HG03378 (cell line): ENCODE data around the gene CACNA1C.

ENCODE experiments used
- ATAC-seq: cut with Tn5 transposase; IDR thresholded peaks from one replicate; pipeline ENCODE4 v1.9.1; 2021; ENCODE audit warnings: mild to moderate bottlenecking, moderate library complexity; ENCODE audit not compliant: unreplicated experiment

The CACNA1C gene

GRCh38 chr12:2273288-2273687, 220.5 kb downstream of the CACNA1C start:
- no peak for ATAC-seq

GRCh38 chr12:2273751-2274150, 221.0 kb downstream of the CACNA1C start:
- ATAC-seq = no peak

- ATAC-seq = no peak
These were observed 221.9 kb downstream of the CACNA1C start for GRCh38 chr12:2274733-2275132.

- no peak for ATAC-seq
These were observed 223.7 kb downstream of the CACNA1C start for GRCh38 chr12:2276288-2277033.

GRCh38 chr12:2277492-2278155, 224.8 kb downstream of the CACNA1C start:
- no peak for ATAC-seq

- ATAC-seq = no peak
These were observed 228.7 kb downstream of the CACNA1C start for GRCh38 chr12:2281446-2281845.

GRCh38 chr12:2282318-2282717, 229.5 kb downstream of the CACNA1C start:
- ATAC-seq = no peak

- no peak for ATAC-seq
These were observed 230.7 kb downstream of the CACNA1C start for GRCh38 chr12:2283480-2283879.

GRCh38 chr12:2283916-2284315, 231.1 kb downstream of the CACNA1C start:
- no peak for ATAC-seq

- no peak for ATAC-seq
These were observed 231.6 kb downstream of the CACNA1C start for GRCh38 chr12:2284321-2284813.

GRCh38 chr12:2284857-2285256, 232.1 kb downstream of the CACNA1C start:
- no peak for ATAC-seq

GRCh38 chr12:2285462-2285861, 232.7 kb downstream of the CACNA1C start:
- no peak for ATAC-seq

GRCh38 chr12:2286047-2286446, 233.3 kb downstream of the CACNA1C start:
- no peak for ATAC-seq

GRCh38 chr12:2286461-2287131, 233.8 kb downstream of the CACNA1C start:
- ATAC-seq = no peak

GRCh38 chr12:2287151-2287550, 234.4 kb downstream of the CACNA1C start:
- ATAC-seq = no peak

GRCh38 chr12:2287589-2287988, 234.8 kb downstream of the CACNA1C start:
- no peak for ATAC-seq

GRCh38 chr12:2288001-2288400, 235.2 kb downstream of the CACNA1C start:
- no peak for ATAC-seq

- ATAC-seq = no peak
These were observed 235.7 kb downstream of the CACNA1C start for GRCh38 chr12:2288471-2288870.

- no peak for ATAC-seq
These were observed 236.1 kb downstream of the CACNA1C start for GRCh38 chr12:2288875-2289274.

- ATAC-seq = no peak
These were observed 236.7 kb downstream of the CACNA1C start for GRCh38 chr12:2289525-2289924.

- ATAC-seq = no peak
These were observed 237.3 kb downstream of the CACNA1C start for GRCh38 chr12:2290091-2290490.
